CD14-positive monocyte (primary cell): Measurements from ENCODE around the gene COX6B1. TPM values are rescaled to one million over a fixed set of nuclear protein-coding genes. Genes with fewer than 3 reads are reported as not detected.

ENCODE experiments used
- DNase-seq, 3 donors: peaks; one replicate each; pipeline ENCODE4 v3.0.0-alpha.2; 2011 to 2022
- H2AFZ ChIP-seq: 2 replicates; pipeline ENCODE4 v1.6.0; 2012; ENCODE audit warnings: mild to moderate bottlenecking, low read depth, low read length, inconsistent platforms; ENCODE audit not compliant: insufficient read depth, poor library complexity, severe bottlenecking
- H3K27ac ChIP-seq, 2 donors: 1 replicate in 1 of 2; 2 replicates in 1 of 2; pipeline ENCODE4 v1.5.1; 2012 to 2013; ENCODE audit warnings: low read length in 2 of 2, control low read depth in 1 of 2, inconsistent platforms in 1 of 2, low read depth in 1 of 2, mild to moderate bottlenecking in 1 of 2
- H3K27me3 ChIP-seq, 2 donors: one replicate each; pipeline versions ENCODE4 v1.6.0 to v1.6.1; 2011 to 2013; ENCODE audit warnings: low read length in 2 of 2; ENCODE audit not compliant: control insufficient read depth in 2 of 2, insufficient read depth in 2 of 2
- H3K36me3 ChIP-seq, 2 donors: replicated peaks in 1 of 2; 1 replicate in 1 of 2; 2 replicates in 1 of 2; pipeline versions ENCODE4 v1.5.1 to v1.6.1; 2012 to 2013; ENCODE audit warnings: low read length in 2 of 2, control low read depth in 1 of 2, inconsistent platforms in 1 of 2, mild to moderate bottlenecking in 1 of 2; ENCODE audit not compliant: insufficient read depth in 2 of 2, control insufficient read depth in 1 of 2
- H3K4me1 ChIP-seq, 2 donors: 1 replicate in 1 of 2; 2 replicates in 1 of 2; pipeline versions ENCODE4 v1.5.1 to v1.6.1; 2012 to 2013; ENCODE audit warnings: low read length in 2 of 2, control low read depth in 1 of 2, inconsistent platforms in 1 of 2, mild to moderate bottlenecking in 1 of 2, moderate library complexity in 1 of 2; ENCODE audit not compliant: insufficient read depth in 2 of 2, control insufficient read depth in 1 of 2
- H3K4me2 ChIP-seq: replicated peaks from 2 replicates; pipeline ENCODE3; 2012; ENCODE audit warnings: low read length, moderate library complexity, mild to moderate bottlenecking; ENCODE audit not compliant: poor library complexity, severe bottlenecking; ENCODE audit errors: extremely low read depth
- H3K4me3 ChIP-seq, 3 experiments: fragments of 200-600 bp in 1 of 3; sonication (generic) in 1 of 3; replicated peaks in 1 of 3; 1 replicate in 2 of 3; 2 replicates in 1 of 3; pipeline ENCODE4 v1.5.1; 2011 to 2013; ENCODE audit warnings: low read length in 3 of 3, mild to moderate bottlenecking in 3 of 3, control low read depth in 2 of 3, low read depth in 2 of 3, inconsistent platforms in 1 of 3, moderate library complexity in 1 of 3
- H3K79me2 ChIP-seq: 2 replicates; pipeline ENCODE4 v1.6.0; 2012; ENCODE audit warnings: mild to moderate bottlenecking, control low read depth, inconsistent platforms, low read length, moderate library complexity; ENCODE audit not compliant: insufficient read depth
- H3K9ac ChIP-seq: 2 replicates; pipeline ENCODE4 v1.6.0; 2017; ENCODE audit warnings: low read length, mild to moderate bottlenecking; ENCODE audit not compliant: insufficient read depth, poor library complexity, severe bottlenecking
- H3K9me3 ChIP-seq, 2 donors: replicated peaks in 1 of 2; 1 replicate in 1 of 2; 2 replicates in 1 of 2; pipeline versions ENCODE4 v1.5.1 to v1.6.1; 2012 to 2013; ENCODE audit warnings: low read length in 2 of 2, control low read depth in 1 of 2; ENCODE audit not compliant: control insufficient read depth in 1 of 2, insufficient read depth in 1 of 2
- H4K20me1 ChIP-seq: 2 replicates; pipeline ENCODE4 v1.6.0; 2012; ENCODE audit warnings: mild to moderate bottlenecking, low read length, control low read depth, moderate library complexity; ENCODE audit not compliant: insufficient read depth
- H3K27ac Mint-ChIP-seq, 7 donors: one replicate each; pipeline ENCODE4 v1.8.0; 2020; ENCODE audit warnings: mild to moderate bottlenecking in 7 of 7, mixed read lengths in 7 of 7, moderate library complexity in 6 of 7, inconsistent platforms in 2 of 7
- H3K27me3 Mint-ChIP-seq, 3 donors: one replicate each; pipeline ENCODE4 v1.8.0; 2021 to 2022; ENCODE audit warnings: low read depth in 3 of 3, mild to moderate bottlenecking in 3 of 3, mixed read lengths in 3 of 3, moderate library complexity in 3 of 3, inconsistent platforms in 1 of 3
- H3K36me3 Mint-ChIP-seq, 2 donors: one replicate each; pipeline ENCODE4 v1.8.0; 2020; ENCODE audit warnings: mixed read lengths in 2 of 2, inconsistent platforms in 1 of 2, mild to moderate bottlenecking in 1 of 2
- H3K4me1 Mint-ChIP-seq: one replicate; pipeline ENCODE4 v1.8.0; 2020; ENCODE audit warnings: mild to moderate bottlenecking, mixed read lengths
- H3K4me3 Mint-ChIP-seq, 2 donors: one replicate each; pipeline ENCODE4 v1.8.0; 2020; ENCODE audit warnings: mild to moderate bottlenecking in 2 of 2, mixed read lengths in 2 of 2, moderate library complexity in 1 of 2
- H3K9me3 Mint-ChIP-seq, 7 donors: one replicate each; pipeline ENCODE4 v1.8.0; 2020 to 2022; ENCODE audit warnings: mixed read lengths in 7 of 7, mild to moderate bottlenecking in 6 of 7, moderate library complexity in 6 of 7, inconsistent platforms in 2 of 7
- CTCF ChIP-seq: fragments of 200-600 bp; IDR thresholded peaks from one replicate; pipeline ENCODE4 v1.8.0; 2022; ENCODE audit warnings: antibody characterized with exemption, mild to moderate bottlenecking
- WGBS: methylation state at CpG from one replicate; pipeline ENCODE4 v1.1.5; 2013; ENCODE audit warnings: missing lambda C conversion rate; ENCODE audit not compliant: insufficient coverage; 5-methylcytosine and 5-hydroxymethylcytosine counted together
- intact Hi-C, 2 donors: fragments of 100-400 bp; cut with micrococcal nuclease; formaldehyde crosslinking; loops; one replicate each; pipeline versions ENCODE4 v1.15.0 to v1.15.1; 2023
- polyA plus RNA-seq, 3 donors: library from polyadenylated mRNA; depleted of rRNA in 1 of 3; unstranded in 2 of 3; stranded (reverse) in 1 of 3; fragments of 300-500 nt in 2 of 3; fragments of >200 nt in 1 of 3; fragmentation: Illumina TruSeq in 2 of 3; gene quantifications; 1 replicate in 2 of 3; 2 replicates in 1 of 3; pipeline ENCODE4 v1.2.3, GENCODE V29; 2012 to 2021

The COX6B1 gene
- polyA plus RNA-seq, 3 donors = 611 to 948 (median 825) TPM

DNA sequence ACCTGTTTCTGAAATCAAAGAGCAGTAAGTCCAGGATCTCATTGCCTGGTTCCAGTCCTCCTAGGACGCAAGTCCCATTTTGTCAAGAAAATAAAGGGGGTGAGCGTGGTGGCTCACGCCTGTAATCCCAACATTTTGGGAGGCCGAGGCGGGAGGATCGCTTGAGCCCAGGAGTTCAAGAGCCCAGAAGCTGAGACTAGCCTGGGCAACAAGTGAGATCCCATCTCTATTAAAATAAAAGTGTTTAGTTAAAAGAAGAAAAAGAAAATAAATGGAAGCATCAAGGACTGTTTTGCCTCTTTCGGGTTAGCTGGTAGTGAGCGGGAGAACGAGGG lies 35.9 kb upstream of the COX6B1 start:
- Histone ChIP-seq H4K20me1 (no peaks in the 10 kb centered on the region), H3K9ac (peak overlapping the region; percentile 47), H2AFZ (peak overlapping the region; percentile 100), H3K4me3 (peak overlapping the region in 2 of 3 experiments; percentile 83 to 96), H3K27me3 (no peaks in the 10 kb centered on the region), H3K4me1 (peaks cover 30 to 35% of the 10 kb centered on the region in 2 donors), H3K9me3 (peaks cover 16 to 17% of the 10 kb centered on the region in 2 donors), H3K27ac (no peak overlapping the region), H3K4me2 (peak overlapping the region; percentile 100), H3K79me2 (peaks cover 9% of the 10 kb centered on the region), H3K36me3 (peaks cover 2 to 6% of the 10 kb centered on the region in 2 donors)
- peaks cover 12 to 23% (median 21%) of the 10 kb centered on the region in 7 donors for H3K9me3 Mint-ChIP-seq
- no peak for DNase-seq
- H3K27ac Mint-ChIP-seq = peak overlapping the region in 6 of 7 donors; percentile 46 to 87 (median 76)
- WGBS = 42% methylated on average over 8 of the region's 9 CpGs
- H3K4me1 Mint-ChIP-seq = peaks cover 30% of the 10 kb centered on the region
- H3K36me3 Mint-ChIP-seq = peaks cover 12 to 13% of the 10 kb centered on the region in 2 donors
- H3K4me3 Mint-ChIP-seq = peak overlapping the region; percentile 76
- intact Hi-C loops = loop anchor here in 1 of 2 donors (2.0 to 5.0 kb wide), 2 partner anchors 17 to 35 kb away; partner anchors contain the start of genes COX6B1 and RBM42
- H3K27me3 Mint-ChIP-seq = peaks cover 0 to 6% (median 2%) of the 10 kb centered on the region in 3 donors
- TF ChIP-seq CTCF = no peak

- H3K36me3 ChIP-seq = peaks cover 3 to 10% of the 10 kb centered on the region in 2 donors
- DNase-seq = peak; percentile 87 to 94 (median 93)
- peaks cover 9 to 18% (median 16%) of the 10 kb centered on the region in 7 donors for H3K9me3 Mint-ChIP-seq
- peak within 1 kb of the TSS; percentile 72 to 96 (median 83) for H3K4me3 ChIP-seq
- 0% methylated on average over 39 of the region's 47 CpGs for WGBS
- H3K27ac Mint-ChIP-seq = peak within 1 kb of the TSS; percentile 41 to 87 (median 75)
- no peak for TF ChIP-seq CTCF
- H3K27me3 Mint-ChIP-seq = peaks cover 0 to 6% (median 2%) of the 10 kb centered on the region in 3 donors
- H2AFZ ChIP-seq = peak within 1 kb of the TSS; percentile 100
- peaks cover 30 to 35% of the 10 kb centered on the region in 2 donors for H3K4me1 ChIP-seq
- peak within 1 kb of the TSS; percentile 7 to 73 for H3K27ac ChIP-seq
- H3K36me3 Mint-ChIP-seq = peaks cover 12 to 13% of the 10 kb centered on the region in 2 donors
- H3K4me2 ChIP-seq = peak within 1 kb of the TSS; percentile 100
- peaks cover 9% of the 10 kb centered on the region for H3K79me2 ChIP-seq
- peaks cover 30% of the 10 kb centered on the region for H3K4me1 Mint-ChIP-seq
- peak within 1 kb of the TSS; percentile 47 for H3K9ac ChIP-seq
- H4K20me1 ChIP-seq = no peaks in the 10 kb centered on the region
- intact Hi-C loops = loop anchor here in 1 of 2 donors (2.0 to 5.0 kb wide), 2 partner anchors 16 to 35 kb away; partner anchors contain the start of genes COX6B1 and RBM42
- peaks cover 11% of the 10 kb centered on the region in 2 donors for H3K9me3 ChIP-seq
- H3K27me3 ChIP-seq = no peaks in the 10 kb centered on the region
- H3K4me3 Mint-ChIP-seq = peak within 1 kb of the TSS; percentile 76
Observed at GRCh38 chr19:35612559-35613321, 35.4 kb upstream of the COX6B1 start, which contains the start of gene HAUS5. Gene HAUS5, plus strand, starts transcription at chr19:35612735. Its CDS starts 60 bp downstream, at chr19:35612795.
